HEK293 (cell line): ENCODE measurements around the gene FRMD3.

Experiments used
- CTCF ChIA-PET: fragments of 350-600 bp; formaldehyde crosslinking; extraction: SDS; loops from one replicate; lab custom pipeline; 2021; ENCODE audit warnings: antibody characterized with exemption; lab: Yijun Ruan, JAX
- POLR2A ChIA-PET: fragments of 300-600 bp; formaldehyde crosslinking; extraction: SDS; loops from one replicate; lab custom pipeline; 2020; ENCODE audit warnings: antibody characterized with exemption, inconsistent platforms; lab: Yijun Ruan, JAX
- H3K27ac ChIP-seq: fragments of 200-500 bp; sonication (Bioruptor generic); 2 replicates; pipeline ENCODE4 v1.5.1; 2014; ENCODE audit warnings: low read depth, low read length, control low read depth, inconsistent platforms; ENCODE audit errors: extremely low read depth
- H3K36me3 ChIP-seq, 2 experiments: fragments of 200-500 bp in 1 of 2; sonication (Bioruptor generic) in 1 of 2; 1 replicate in 1 of 2; 2 replicates in 1 of 2; pipeline ENCODE4 v1.5.1; 2014 to 2017; ENCODE audit warnings: inconsistent platforms in 2 of 2, low read length in 2 of 2; ENCODE audit not compliant: control insufficient read depth in 2 of 2, insufficient read depth in 1 of 2
- H3K4me1 ChIP-seq: fragments of 200-500 bp; sonication (Bioruptor generic); 2 replicates; pipeline ENCODE4 v1.5.1; 2014; ENCODE audit warnings: mild to moderate bottlenecking, low read length, inconsistent platforms; ENCODE audit not compliant: control insufficient read depth, insufficient read depth
- H3K4me3 ChIP-seq: 2 replicates; pipeline ENCODE4 v1.5.1; 2011; ENCODE audit warnings: low read depth, mild to moderate bottlenecking, control low read depth, low read length, moderate library complexity
- H3K9me3 ChIP-seq: fragments of 200-500 bp; sonication (Bioruptor generic); 2 replicates; pipeline ENCODE4 v1.5.1; 2014; ENCODE audit warnings: low read depth, low read length, inconsistent platforms; ENCODE audit not compliant: control insufficient read depth, insufficient read depth
- MZF1 ChIP-seq: fragments of 450-650 bp; formaldehyde crosslinking; IDR thresholded peaks from 2 replicates; pipeline ENCODE4 v1.5.1; 2017; ENCODE audit warnings: missing biosample characterization, missing genetic modification characterization, borderline replicate concordance
- SP2 ChIP-seq: fragments of 450-650 bp; formaldehyde crosslinking; IDR thresholded peaks from 2 replicates; pipeline ENCODE4 v1.5.1; 2016; ENCODE audit warnings: missing biosample characterization, missing genetic modification characterization
- SP3 ChIP-seq: fragments of 450-650 bp; formaldehyde crosslinking; IDR thresholded peaks from 2 replicates; pipeline ENCODE4 v1.5.1; 2016; ENCODE audit warnings: missing biosample characterization, missing genetic modification characterization
- TRIM28 ChIP-seq: IDR thresholded peaks from 2 replicates; pipeline ENCODE4 v1.6.1; 2011; ENCODE audit warnings: low read length, control low read depth, borderline replicate concordance
- ZBTB17 ChIP-seq: fragments of 450-650 bp; formaldehyde crosslinking; IDR thresholded peaks from 2 replicates; pipeline ENCODE4 v1.5.1; 2016; ENCODE audit warnings: missing biosample characterization, missing genetic modification characterization
- ZBTB20 ChIP-seq: fragments of 450-650 bp; formaldehyde crosslinking; IDR thresholded peaks from 2 replicates; pipeline ENCODE4 v1.5.1; 2016; ENCODE audit warnings: missing biosample characterization, missing genetic modification characterization
- ZNF335 ChIP-seq: fragments of 450-650 bp; formaldehyde crosslinking; conservative IDR thresholded peaks from 2 replicates; pipeline ENCODE4 v1.5.1; 2016; ENCODE audit warnings: missing biosample characterization, missing genetic modification characterization
- ZNF555 ChIP-seq: fragments of 450-650 bp; formaldehyde crosslinking; conservative IDR thresholded peaks from 2 replicates; pipeline ENCODE4 v1.5.1; 2017; ENCODE audit warnings: missing biosample characterization, mild to moderate bottlenecking, missing genetic modification characterization, inconsistent platforms
- ZNF654 ChIP-seq: fragments of 450-650 bp; formaldehyde crosslinking; IDR thresholded peaks from 2 replicates; pipeline ENCODE4 v1.5.1; 2016; ENCODE audit warnings: low read depth, missing biosample characterization, missing genetic modification characterization
- ZNF830 ChIP-seq: fragments of 450-650 bp; IDR thresholded peaks from 2 replicates; pipeline ENCODE4 v1.5.0; 2018; ENCODE audit warnings: missing biosample characterization, missing genetic modification characterization, low read depth, mild to moderate bottlenecking, moderate library complexity
- TF ChIP-seq, protein P1 (sequence below): fragments of 450-650 bp; formaldehyde crosslinking; IDR thresholded peaks from 2 replicates; pipeline ENCODE4 v1.5.1; 2016; ENCODE audit warnings: missing biosample characterization, missing genetic modification characterization
- TF ChIP-seq, protein P2 (sequence below): fragments of 450-650 bp; formaldehyde crosslinking; IDR thresholded peaks from 2 replicates; pipeline ENCODE4 v1.5.1; 2017; ENCODE audit warnings: missing biosample characterization, mild to moderate bottlenecking, missing genetic modification characterization, moderate library complexity

Gene FRMD3

DNA sequence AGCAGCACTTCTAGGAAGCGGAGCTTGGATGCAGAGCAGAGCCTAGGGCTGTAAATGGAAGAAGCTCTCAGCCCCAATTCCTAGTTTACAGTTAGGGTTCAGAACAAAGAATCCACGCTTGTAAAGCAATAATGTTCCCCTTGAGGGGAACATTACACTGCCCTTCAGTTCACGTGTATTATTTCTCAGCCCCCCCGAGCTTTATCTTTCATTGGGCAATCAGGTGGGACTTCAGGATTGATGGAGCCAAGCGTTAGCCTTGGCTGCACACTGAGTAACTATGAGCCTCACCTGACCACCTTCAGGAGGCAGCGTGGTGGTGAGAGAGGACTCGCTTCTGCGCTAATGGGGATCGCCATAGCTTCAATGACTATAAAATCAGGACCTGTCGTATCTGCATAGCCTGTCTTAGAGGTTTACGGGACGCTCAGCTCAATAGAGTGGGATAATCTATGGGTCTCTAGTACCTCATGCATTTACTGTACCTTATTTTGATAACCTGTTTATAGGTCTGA is 318.2 kb downstream of the FRMD3 start:
- H3K36me3 ChIP-seq = no peaks in the 10 kb centered on the region
- 0 out of 2 replicates have a peak, but pooled peaks cover 2% of the 10 kb centered on the region for H3K4me1 ChIP-seq
- ChIA-PET CTCF (interaction anchor here (0.7 to 2.0 kb wide), 7 partner anchors 12 to 124 kb away, joined by 3 to 15 read pairs (median 4); no protein-coding TSS in a partner anchor), POLR2A (interaction anchor here (0.8 to 1.1 kb wide), 2 partner anchors 10 to 13 kb away, joined by 3 read pairs; no protein-coding TSS in a partner anchor)
- TF ChIP-seq MZF1 = no peak
- peak; percentile 57; the same call in 1 of the 2 replicates for TF ChIP-seq TRIM28
- peak overlapping the region; percentile 49 for H3K4me3 ChIP-seq
- no peak overlapping the region for H3K27ac ChIP-seq
- no peaks in the 10 kb centered on the region for H3K9me3 ChIP-seq

DNA sequence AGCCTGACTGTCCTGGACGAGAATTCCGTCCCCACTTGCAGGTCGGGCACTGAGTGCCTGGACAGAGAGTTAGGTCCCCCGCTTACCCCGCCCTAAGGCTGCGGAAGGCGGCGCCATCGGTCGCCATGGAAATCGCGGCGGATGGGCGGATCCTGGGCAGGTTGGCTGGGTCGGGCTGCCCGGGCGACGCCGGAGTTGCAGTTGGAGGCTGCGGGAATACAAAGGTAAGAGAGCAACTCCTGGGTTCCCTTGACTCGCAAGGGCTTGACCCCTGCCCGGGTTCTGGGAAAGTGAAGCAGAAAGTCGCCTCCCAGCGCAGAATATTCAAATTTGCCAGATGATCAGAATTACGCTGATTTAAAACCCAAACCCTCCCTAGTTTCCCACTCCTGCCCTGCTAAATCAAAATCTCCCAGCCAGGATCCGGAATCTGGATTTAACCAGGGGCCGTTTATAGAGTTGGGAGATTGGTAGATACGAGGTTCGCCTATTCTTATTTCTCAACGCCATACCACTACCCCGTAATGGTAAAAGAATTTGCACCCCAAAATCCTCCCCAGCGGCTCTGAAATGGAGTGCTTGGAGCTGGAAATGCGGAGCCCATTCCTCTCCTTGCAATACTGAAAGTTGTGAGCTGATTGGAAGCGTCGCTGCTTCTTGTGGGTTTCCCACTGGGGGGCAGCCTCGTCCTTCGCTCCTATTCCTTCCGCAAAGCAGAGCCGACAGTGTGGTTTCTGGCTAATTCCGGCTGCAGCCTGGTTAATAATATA is 318.9 kb downstream of the FRMD3 start:
- CTCF ChIA-PET = interaction anchor here (0.6 to 2.0 kb wide), 6 partner anchors 31 to 124 kb away, joined by 3 to 15 read pairs (median 4); no protein-coding TSS in a partner anchor
- H3K36me3 ChIP-seq = no peaks in the 10 kb centered on the region
- TF ChIP-seq, protein P1, sequence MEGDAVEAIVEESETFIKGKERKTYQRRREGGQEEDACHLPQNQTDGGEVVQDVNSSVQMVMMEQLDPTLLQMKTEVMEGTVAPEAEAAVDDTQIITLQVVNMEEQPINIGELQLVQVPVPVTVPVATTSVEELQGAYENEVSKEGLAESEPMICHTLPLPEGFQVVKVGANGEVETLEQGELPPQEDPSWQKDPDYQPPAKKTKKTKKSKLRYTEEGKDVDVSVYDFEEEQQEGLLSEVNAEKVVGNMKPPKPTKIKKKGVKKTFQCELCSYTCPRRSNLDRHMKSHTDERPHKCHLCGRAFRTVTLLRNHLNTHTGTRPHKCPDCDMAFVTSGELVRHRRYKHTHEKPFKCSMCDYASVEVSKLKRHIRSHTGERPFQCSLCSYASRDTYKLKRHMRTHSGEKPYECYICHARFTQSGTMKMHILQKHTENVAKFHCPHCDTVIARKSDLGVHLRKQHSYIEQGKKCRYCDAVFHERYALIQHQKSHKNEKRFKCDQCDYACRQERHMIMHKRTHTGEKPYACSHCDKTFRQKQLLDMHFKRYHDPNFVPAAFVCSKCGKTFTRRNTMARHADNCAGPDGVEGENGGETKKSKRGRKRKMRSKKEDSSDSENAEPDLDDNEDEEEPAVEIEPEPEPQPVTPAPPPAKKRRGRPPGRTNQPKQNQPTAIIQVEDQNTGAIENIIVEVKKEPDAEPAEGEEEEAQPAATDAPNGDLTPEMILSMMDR (tag by site-specific recombination) = 0 out of 2 replicates have a peak, but pooled peaks have one; percentile 11
- TF ChIP-seq SP2 (tag by site-specific recombination) (peak; percentile 35; the same call in 1 of the 2 replicates), ZNF555 (tag by site-specific recombination) (no peak), ZNF654 (tag by site-specific recombination) (peak; percentile 23; the same call in 1 of the 2 replicates), ZBTB20 (peak; percentile 97), ZNF335 (tag by site-specific recombination) (peak; percentile 80)
- TF ChIP-seq, all 188 proteins: peak for 5
- H3K4me1 ChIP-seq = 0 out of 2 replicates have a peak, but pooled peaks cover 2% of the 10 kb centered on the region
- no peak overlapping the region for H3K27ac ChIP-seq
- H3K9me3 ChIP-seq = no peaks in the 10 kb centered on the region
- H3K4me3 ChIP-seq = peak overlapping the region; percentile 49
- POLR2A ChIA-PET = interaction anchor here (0.8 to 1.1 kb wide), 2 partner anchors 11 to 14 kb away, joined by 3 read pairs; no protein-coding TSS in a partner anchor

DNA sequence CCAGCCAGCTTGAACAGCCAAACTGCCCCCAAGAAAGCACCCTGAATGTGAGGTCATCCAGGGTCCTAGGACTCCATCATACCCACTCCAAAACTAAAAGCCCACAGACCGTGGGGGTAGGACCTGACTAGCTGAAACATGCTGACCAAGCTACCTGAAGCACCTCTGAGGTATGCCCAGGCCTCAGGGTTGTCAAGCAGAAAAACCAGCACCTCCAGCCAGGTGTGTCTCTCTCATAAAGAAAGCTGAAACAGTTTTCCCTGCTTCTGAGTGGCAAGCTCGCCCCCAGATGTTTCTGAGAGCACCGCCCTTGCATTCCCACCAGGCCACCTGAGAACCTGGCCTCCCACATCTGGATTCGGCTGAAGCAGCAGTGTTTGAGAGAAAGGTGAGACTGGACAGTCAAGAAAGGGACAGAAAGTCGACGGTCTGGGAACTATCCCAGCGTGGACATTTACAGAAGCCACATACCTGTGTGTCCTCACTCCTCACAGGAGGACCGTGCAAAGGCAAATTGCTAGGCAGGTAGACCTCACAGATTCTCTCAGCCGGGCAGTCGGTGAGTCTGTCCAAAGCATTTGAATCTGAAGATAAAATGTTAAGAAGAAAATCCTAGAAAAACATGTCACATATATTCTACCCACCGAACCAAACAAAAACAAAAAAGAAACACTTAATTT is 319.6 kb downstream of the FRMD3 start:
- CTCF ChIA-PET = no interaction called here
- TF ChIP-seq SP3 (tag by site-specific recombination) (no peak), ZNF830 (no peak), ZBTB17 (tag by site-specific recombination) (no peak)
- TF ChIP-seq, protein P2, sequence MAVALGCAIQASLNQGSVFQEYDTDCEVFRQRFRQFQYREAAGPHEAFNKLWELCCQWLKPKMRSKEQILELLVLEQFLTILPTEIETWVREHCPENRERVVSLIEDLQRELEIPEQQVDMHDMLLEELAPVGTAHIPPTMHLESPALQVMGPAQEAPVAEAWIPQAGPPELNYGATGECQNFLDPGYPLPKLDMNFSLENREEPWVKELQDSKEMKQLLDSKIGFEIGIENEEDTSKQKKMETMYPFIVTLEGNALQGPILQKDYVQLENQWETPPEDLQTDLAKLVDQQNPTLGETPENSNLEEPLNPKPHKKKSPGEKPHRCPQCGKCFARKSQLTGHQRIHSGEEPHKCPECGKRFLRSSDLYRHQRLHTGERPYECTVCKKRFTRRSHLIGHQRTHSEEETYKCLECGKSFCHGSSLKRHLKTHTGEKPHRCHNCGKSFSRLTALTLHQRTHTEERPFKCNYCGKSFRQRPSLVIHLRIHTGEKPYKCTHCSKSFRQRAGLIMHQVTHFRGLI = no peak
- POLR2A ChIA-PET = no interaction called here
- Histone ChIP-seq H3K27ac (no peak overlapping the region), H3K4me1 (0 out of 2 replicates have a peak, but pooled peaks cover 2% of the 10 kb centered on the region), H3K4me3 (no peak overlapping the region), H3K36me3 (no peaks in the 10 kb centered on the region), H3K9me3 (no peaks in the 10 kb centered on the region)
